A172 (cell line): ENCODE results near the gene LRP6. TPM values are rescaled to one million over a fixed set of nuclear protein-coding genes. Genes with fewer than 3 reads are reported as not detected.
A peak's percentile ranks its signal among the peaks of the same experiment; 100 is the strongest.

Experiments
- DNase-seq: peaks from one replicate; pipeline ENCODE4 v3.0.0-alpha.2; 2015; ENCODE audit warnings: low spot score
- total RNA-seq: library from RNA; depleted of rRNA; stranded (reverse); fragments of >200 nt; shearing (Covaris generic); gene quantifications from 2 replicates; pipeline ENCODE4 v1.2.3, GENCODE V29; 2014

Gene LRP6
- total RNA-seq, 1 experiment from 2014 or later, result 12.0 TPM

- DNase-seq, result no peak
These were observed 52.2 kb downstream of the LRP6 start for GRCh38 chr12:12214635-12215131.

GRCh38 chr12:12214201-12214600 is 52.6 kb downstream of the LRP6 start:
- no peak for DNase-seq

- no peak for DNase-seq
These were observed 54.1 kb downstream of the LRP6 start for GRCh38 chr12:12212769-12213168.

DNA sequence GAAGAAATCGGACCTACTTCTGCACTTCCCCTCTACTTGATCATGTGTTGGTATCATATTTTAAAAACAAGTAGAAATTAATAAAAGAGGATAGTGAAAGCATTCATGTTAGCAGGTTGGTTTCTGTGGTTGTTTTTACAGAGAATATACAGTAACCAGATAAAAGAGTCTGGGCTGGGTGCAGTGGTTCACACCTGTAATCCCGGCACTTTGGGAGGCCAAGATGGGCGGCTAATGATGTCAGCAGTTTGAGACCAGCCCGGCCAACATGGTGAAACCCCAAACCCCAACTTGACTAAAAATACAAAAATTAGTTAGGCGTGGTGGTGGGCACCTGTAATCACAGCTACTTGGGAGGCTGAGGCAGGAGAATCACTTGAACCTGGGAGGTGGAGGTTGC is 55.9 kb downstream of the LRP6 start:
- DNase-seq, result no peak

GRCh38 chr12:12210416-12210815 is 56.4 kb downstream of the LRP6 start:
- DNase-seq, result no peak

DNA sequence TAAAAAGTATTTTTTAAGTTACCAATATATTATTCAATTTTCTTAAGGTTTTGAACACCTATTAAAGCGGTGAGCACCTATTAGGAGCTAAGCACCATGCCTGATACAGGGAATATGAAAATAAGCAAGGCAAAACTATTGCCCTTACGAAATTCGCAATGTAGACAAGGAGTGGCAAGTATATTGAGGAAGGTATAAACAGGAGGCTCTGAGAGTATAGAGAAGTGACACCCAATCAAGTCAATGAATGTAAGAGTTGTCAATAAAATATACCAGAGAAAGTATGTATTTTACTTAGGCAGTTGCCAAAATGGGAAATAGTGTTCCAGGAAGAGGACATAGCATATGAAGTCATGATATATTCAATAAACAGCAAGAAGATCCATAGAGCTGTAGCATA is 57.2 kb downstream of the LRP6 start:
- no peak for DNase-seq

DNA sequence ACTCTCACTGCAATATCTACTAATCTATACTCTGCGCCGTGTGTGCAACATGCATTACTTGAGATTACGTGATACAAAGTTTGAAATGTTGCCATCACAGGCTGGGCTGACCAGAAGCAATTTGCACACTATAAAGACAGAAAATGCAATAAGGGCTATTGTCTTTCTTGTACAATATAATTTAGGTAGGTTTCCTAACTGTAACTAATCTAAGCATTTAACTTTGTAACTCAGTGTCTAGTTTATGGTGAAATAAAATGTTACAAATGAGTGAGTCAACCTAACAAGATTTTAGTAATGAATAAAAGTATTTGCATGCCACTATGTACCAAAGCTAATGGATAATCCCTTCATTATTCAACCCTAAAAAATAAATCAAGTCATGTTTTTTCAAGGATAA is 57.8 kb downstream of the LRP6 start:
- no peak for DNase-seq

DNA sequence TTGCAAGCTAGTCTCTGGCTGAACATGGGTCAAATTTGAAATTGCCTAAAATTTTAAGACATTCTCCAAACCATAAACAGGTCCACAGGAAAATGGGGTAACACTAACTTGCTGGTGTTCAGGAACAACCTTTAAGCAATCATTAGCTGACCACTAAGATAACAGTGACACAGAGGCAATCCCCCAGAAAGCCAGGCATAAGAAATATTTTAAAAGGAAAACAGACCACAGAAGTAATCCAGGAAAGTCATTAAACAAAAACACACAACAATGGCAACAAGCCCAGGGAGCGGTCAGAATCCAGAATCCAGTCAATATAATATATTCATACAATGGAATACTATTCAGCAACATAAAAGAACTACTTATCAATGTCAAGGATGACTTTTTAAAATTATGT is 59.1 kb downstream of the LRP6 start:
- DNase-seq, result no peak

DNA sequence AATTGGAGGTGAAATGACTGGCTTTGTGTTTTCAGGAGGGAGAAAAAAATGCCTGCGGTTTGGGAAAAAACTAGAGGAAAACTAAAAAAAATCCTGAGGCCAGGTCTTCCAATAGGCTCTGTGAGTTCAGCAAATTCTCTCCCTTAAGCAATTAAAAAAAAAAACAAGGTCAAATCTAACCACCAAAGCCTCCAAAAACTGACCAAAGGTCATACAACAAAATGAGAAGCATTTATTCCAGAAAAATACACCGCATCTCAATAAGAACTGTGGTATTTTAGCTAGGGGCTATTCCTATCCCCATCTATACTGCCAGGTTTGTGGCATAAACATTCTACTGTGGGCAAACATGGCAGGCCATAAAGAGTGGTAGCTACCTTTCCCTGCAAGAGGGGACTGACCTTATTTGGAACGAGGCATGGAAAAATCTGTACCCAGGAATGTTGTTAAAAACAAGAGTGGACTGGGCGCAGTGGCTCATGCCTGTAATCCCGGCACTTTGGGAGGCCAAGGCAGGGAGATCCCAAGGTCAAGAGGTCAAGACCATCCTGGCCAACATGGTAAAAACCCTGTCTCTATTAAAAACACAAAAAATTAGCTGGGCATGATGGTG is 60.0 kb downstream of the LRP6 start:
- no peak for DNase-seq

DNA sequence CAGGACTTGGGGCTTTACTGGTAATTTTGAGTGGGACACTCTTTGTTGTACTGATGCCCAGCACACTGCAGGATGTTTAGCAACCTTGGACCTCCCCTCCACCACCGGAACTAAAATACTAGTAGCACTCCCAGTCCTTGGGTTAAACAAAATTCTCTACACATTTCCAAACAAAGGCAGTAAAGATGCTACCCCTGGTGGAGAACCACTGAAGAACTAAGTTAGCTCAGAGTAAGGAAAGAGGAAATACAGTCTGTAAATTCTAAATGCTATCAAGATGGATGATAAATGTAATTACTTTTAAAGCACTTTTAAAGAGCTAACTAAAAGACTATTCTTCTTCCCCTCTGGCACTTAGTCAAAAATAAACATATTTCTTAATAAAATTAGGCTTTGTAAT is 64.1 kb downstream of the LRP6 start:
- no peak for DNase-seq

- no peak for DNase-seq
These were observed 64.7 kb downstream of the LRP6 start for GRCh38 chr12:12202105-12202504.

DNA sequence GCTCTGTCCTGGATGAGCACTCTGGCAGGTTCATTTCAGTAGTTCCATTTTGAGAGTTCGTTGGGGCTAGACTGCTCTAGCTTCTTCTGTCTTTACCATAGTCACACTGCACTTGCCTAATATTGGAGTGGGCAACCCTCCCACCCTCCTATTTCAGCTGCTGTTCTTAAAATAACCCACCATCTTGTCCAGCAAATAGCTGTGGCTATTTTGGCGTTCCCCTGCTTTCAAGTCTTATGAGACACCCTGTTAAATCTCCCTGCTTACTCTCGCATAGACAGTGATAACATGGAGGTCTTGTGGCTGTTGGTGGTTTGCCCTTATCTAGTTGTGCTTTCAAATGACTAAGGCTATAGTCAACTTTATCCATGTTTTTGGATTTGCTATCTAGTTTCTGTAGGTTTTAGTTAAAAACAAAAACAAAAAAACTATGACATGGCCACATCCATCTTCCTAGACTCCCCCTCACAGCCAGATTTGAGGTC is 65.5 kb downstream of the LRP6 start:
- DNase-seq, result peak; percentile 3

DNA sequence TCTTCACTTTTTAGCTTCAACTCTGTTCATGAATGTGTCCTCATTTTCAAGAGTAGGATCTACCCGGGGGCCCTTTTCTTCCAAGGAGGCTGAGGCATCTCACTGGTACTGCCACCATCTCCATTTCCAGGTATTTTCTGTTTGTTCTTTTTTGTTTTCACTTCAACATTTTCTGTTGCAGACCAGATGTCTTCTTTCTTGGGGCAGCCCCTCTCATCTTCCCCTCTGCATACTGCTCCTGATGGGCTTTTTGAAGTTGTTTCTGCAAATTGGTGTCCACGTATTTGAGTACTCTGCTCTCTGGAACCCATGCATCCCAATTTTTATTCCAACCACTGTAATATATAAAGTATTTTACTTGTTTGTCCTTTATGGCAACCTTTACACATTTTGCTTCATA is 66.5 kb downstream of the LRP6 start:
- no peak for DNase-seq

DNA sequence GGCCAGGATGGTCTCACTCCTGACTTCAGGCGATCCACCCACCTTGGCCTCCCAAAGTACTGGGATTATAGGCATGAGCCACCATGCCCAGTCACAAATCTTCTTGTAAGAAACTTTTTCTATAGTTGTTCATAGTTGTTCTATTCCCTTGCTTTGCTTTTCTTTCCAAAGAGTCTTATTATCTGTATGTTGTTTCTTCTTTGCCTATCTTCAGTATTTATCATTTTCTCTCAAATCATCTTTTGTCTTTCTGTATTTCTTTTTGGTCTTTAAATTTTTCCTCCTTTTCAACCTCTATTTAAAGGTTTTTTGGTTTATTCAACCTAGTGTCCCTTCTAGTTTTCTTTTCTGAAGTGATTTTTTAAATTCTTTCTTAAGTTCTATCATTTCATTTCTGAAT is 68.7 kb downstream of the LRP6 start:
- DNase-seq, result no peak

DNA sequence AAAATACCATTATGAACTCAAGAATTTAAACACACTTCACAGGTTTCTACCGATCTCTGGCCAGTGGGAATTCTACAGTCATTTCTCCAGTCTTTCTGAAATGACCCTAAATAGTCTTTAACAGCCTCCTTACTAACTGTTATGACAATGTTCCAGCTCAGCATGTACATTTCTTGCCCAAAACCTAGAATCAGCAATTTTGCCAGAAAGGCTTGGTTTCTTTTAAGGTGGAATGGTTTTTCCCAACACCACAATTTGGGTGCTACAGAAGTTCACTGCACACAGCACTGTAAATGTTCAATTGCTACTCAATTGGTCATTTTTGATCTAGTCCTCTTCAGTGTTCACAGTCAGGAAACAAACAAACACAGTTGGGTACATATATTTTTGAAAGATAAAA is 69.7 kb downstream of the LRP6 start:
- no peak for DNase-seq

DNA sequence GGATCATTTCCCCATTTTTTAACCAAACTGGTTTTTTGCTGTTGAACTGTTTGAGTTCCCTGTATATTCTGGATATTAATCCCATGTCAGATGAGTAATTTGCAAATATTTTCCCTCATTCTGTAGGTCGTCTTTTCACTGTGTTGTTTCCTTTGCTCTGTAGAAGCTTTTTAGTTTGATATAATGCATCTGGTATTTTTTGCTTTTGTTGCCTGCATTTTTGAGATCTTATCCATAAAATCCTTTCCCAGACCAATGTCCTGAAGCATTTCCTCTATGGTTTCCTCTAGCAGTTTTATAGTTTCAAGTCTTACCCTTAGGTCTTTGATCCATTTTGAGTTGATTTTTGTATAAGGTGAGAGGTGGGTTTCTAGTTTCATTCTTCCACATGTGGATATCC is 71.3 kb downstream of the LRP6 start:
- no peak for DNase-seq

- DNase-seq, result no peak
These were observed 71.8 kb downstream of the LRP6 start for GRCh38 chr12:12195081-12195480.

DNA sequence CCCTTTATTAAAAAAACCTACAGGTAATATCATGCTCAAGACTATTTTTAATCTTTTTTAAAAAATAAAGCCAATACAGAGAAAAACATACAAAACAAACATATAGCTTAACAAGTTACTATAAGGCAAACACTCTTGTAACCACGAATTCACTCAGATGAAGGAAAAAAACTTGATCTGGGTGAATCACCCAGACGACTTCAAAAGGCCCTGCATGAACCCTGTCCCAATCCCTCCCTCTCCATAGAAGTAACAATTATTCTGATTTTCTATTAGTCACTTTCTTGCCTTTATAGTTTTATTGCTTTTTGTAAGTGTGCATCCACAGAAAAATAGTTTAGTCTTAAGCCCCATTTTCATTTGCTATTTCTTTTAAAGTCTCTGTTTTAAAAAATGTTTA is 72.6 kb downstream of the LRP6 start:
- peak; percentile 1 for DNase-seq

GRCh38 chr12:12191008-12191407 is 75.8 kb downstream of the LRP6 start:
- DNase-seq, result no peak

- no peak for DNase-seq
These were observed 76.6 kb downstream of the LRP6 start for GRCh38 chr12:12190087-12190809.

DNA sequence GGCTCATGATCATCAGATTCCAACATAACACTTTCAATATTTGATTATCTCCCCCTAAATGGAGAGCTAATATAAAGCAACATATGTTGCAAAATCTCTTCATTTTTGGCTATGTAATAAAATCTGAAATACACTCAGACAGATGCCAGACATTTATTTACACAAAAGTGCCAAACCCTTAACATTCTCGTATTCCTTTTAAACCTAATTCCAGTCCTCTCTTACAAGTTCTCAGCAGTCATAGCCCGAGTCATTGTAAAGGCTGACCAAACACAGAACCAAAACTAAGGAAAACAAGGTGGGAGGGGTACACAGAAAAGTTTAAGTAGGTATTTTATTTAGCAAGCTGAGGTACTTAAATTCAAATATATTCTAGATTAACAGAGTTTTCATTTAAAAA is 81.4 kb downstream of the LRP6 start:
- no peak for DNase-seq

DNA sequence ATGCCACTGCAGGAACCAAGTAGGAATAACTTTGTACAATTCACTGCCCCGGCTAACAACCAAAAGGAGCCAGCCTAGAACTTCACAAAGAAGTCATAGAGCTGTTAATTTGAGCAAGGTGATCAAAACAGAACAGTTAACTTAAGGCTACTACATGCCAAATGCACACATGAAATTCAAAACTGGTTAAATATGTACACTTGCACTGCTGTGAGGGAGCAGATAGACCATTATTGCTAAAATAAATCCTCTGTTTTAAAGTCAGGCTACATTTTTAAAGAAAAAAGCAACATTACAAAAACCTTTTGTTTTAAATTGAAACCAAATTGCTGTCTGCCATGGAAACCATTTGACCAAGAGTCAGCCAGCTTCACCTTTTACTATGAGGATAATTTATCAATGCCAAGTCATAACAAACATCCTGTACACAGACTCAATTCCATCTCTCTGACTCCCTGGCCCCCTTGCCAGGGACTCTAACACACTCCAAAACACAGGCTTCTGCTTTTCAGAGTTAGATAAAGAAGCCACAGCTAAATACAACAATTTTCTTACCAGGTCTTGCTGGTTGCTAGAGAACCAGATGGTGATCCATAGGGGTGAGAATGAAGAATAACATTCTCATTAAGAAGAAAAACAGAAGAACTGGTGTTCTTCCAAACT is 84.0 kb downstream of the LRP6 start:
- no peak for DNase-seq

- DNase-seq, result no peak
These were observed 85.3 kb downstream of the LRP6 start for GRCh38 chr12:12181511-12181910.
